NCI-H748 (cell line): ENCODE measurements around the gene TMEM201.

ENCODE experiments used
- DNase-seq: peaks from one replicate; lab custom pipeline; 2025; ENCODE audit not compliant: unreplicated experiment; lab: John Stamatoyannopoulos, UW

Gene TMEM201

DNA sequence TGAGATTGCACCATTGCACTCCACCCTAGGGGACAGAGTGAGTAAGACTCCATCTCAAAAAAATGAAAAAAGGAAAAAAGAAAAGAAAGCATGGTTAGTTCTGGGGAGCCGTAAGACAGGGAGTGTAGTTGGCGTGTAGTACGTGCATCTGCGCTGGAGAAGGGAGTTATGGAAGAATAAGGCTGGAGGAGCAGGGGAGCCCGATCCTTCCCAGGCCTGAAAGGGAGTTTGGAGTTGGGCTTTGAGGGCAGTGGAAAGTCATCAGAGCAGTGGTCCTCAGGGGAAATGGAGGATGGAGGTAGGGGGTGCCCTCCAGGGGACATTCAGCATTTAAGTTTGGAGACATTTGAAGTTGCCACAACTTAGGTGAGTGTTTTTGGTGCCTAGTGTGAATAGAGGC lies 11.3 kb upstream of the TMEM201 start:
- no peak for DNase-seq

GRCh38 chr1:9580942-9581341 lies 7.8 kb upstream of the TMEM201 start:
- DNase-seq = no peak

DNA sequence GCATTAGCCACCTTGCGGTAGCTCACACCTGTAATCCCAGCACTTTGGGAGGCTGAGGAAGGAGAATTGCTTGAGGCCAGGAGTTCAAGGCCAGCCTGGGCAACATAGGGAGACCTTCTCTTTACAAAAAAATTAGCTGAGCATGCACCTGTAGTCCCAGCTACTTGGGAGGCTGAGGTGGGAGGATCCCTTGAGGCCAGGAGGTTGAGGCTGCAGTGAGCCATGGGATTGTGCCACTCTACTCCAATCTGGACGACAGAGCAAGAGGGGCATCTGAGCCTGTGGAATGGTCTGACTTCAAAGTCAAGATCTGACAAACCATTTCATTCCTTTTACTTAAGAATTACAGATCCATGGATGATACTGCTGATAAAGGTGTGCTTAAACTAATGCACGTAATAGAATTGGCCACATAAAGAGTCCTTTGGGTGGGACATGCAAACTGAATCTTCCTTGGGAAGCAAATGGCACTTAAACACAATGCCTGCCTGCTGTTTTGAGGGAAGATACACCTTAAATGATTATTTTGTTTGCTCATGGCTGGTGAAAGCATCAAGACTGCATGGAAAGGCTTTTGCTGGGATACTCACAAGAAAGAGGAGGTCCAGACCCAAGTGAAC lies 2.5 kb upstream of the TMEM201 start:
- no peak for DNase-seq

DNA sequence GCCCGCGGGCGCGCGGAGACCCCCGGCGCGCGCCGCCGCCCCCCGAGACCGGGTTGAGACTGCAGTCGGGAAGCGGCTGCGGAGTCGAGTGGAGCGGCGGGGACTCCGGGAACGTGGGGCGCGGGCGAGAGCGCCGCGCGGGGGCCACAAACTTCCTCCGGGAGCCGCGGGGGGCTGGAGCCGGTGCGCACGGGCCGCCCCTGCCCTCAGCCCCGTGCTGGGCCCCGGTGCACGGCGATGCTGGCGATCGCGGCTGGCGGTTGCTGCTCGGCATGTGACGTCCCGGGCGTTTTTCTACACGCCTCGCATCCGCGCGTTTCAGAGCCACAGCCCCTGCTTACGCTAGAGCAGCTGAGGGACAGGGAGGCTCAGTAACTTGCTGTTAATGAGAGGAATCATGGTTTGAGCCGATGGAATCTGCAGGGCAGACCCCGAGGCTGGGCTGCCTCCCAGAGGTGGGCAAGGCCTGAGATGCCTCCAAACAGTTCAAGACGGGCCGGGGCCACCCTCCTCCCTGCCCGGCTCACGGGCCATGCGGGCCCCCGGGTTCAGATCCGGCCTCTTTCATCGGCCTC lies 520 bp downstream of the TMEM201 start:
- DNase-seq = peak; percentile 40

DNA sequence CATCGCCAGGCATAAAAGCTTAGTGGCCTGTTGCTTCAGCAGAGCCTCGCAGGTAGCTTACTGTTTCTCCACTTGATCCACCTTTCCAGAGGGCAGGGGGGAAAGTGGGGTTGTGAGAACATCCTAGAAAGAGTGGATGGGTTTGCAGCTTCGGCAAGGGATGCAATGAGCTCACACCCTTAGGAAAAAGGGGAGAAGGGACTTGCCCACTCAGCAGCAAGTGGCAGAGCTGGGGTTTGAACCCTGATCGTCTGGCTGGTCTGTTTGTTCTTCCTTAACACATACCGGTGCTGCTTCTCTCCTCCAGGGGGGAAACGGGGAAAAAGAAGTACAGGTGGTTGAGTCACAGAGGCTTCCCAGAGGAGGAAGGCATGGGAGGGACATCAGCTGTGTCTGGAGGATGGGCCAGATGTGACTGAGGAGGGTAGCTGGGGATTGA lies 1.0 kb downstream of the TMEM201 start:
- DNase-seq = no peak

- no peak for DNase-seq
Observed at GRCh38 chr1:9590201-9590600, 1.5 kb downstream of the TMEM201 start.

GRCh38 chr1:9590945-9591668 lies 2.4 kb downstream of the TMEM201 start:
- no peak for DNase-seq

- no peak for DNase-seq
Observed at GRCh38 chr1:9591669-9592509, 3.2 kb downstream of the TMEM201 start.

DNA sequence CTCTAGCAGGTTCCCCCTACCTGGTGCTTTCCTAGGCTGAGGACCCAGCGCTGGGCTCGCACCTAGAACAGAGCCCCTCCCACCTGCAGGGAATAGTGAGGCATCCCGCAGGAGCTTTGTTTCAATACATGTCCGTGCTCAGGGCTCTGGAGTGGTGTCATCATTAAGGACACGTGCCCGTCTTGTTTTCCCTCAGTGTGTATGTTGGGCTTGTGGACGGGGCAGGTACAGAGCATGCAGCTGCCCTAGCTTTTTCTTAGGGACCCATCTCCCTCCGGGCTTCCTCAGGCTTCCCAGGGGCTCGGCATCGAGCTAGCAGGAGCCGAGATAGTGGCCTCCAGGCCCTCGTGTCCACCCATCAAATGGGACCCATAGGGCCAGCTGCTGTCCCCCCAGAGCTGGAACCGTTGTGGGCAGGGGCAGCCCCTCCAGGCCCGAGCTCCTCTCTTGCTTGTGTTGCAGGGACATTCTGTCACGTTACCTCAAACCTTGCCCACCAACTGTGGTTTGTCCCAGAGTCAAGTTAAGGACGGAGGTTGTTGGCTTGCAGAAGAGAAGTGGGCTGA lies 3.9 kb downstream of the TMEM201 start:
- no peak for DNase-seq

DNA sequence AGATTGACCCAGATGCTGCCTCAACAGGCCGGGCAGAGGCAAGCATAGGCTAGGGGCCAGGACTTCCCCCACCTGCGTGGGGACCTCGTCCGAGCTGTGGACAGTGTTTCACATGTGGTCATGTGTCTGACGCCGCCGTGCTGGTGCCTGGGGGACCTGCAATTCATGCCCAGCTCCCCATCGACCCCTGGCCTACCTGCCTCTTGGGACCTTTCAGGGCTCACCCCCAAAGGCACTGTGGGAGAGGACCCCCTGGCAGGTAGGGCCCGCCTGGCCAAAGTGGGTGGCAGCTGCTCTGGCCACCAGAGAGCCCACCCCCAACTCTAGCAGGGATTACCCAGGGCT lies 4.4 kb downstream of the TMEM201 start:
- DNase-seq = no peak

GRCh38 chr1:9593492-9594465 lies 5.1 kb downstream of the TMEM201 start:
- DNase-seq = peak; percentile 46

DNA sequence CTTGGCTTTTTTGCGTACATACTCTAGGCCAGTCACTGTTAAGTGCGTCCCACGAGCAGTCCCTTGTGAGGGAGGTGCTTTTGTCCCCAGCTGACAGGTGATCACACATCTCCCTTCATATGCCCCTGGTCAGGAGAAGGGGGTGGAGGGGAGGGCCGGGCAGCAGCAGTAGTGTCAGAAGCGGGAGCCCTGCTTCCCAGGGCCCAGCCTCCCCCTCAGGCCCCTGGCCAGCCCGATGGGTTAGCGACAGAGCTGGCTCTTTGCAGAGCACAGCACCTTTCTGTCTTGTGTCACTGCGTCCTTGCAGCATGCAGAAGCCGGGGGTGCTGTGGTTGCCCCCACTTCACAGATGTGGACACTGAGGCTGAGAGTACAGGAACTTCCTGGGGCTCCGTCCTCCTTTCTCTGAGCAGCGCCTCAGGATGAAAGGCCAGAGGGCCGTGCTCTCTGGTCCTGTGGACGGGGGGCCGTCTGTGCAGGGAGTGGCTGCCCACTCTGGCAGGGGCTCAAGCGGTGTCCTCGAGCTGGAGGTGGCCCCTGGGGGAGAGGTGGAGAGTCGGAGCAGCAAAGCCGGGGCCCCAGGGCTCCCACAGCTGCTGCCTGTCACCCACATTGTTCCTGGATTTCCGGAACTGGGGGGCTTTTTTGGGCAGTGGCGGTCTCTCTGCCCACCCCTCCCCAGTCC lies 5.9 kb downstream of the TMEM201 start:
- no peak for DNase-seq

DNA sequence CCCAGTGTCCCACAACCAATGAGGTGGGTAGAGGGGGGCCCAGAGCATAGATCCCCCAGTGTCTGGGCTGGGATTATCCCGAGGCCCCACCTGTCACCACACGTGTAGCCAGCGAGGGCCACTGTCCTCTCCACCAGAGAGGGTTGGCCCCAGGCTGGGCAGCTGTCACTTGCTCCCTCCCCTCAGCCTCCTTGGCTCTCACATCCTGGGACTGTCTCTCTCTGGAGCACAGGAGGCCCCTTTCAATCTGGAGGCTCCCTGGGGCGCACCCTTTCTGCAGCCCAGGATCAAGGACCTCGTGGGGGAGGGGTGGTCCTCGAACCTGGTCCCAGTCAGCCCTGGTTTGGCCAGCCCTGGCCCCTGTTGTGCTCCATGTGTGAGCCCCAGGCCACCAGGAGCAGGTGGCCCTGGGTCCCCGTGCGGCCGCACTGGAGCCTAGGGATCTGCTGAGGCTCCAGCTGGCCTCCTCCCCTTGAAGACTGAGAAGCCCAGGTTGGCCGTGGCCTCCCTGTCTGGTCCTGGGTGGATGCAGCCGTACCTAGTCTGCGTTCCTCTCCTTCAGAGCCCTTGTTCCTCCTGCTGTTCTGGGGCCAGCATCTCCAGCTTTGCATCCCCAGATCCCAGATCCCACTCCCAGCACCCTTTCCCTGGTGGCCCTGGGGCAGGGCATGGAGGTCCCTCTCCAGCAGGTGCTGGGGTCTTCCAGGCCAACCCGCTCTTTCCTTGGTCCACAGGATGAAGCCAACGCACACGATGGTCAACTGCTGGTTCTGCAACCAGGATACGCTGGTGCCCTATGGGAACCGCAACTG lies 6.7 kb downstream of the TMEM201 start:
- no peak for DNase-seq

DNA sequence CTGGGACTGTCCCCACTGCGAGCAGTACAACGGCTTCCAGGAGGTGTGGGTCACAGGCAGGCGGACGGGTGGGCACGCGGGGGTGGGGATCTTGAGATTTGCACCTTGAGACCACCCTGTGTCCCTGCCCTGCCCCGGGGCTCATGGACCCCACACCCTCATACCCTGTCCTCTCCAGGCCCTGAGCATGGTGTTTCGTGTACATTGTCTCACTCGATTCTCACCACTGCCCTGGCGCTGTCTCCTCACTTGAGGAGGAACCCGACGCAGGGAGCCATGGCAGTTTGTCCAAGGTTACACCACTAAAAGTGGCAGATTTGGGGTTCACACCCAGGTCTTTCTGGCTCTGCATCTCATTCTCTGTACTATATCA lies 7.2 kb downstream of the TMEM201 start:
- no peak for DNase-seq

- no peak for DNase-seq
Observed at GRCh38 chr1:9596415-9597123, 7.9 kb downstream of the TMEM201 start.

DNA sequence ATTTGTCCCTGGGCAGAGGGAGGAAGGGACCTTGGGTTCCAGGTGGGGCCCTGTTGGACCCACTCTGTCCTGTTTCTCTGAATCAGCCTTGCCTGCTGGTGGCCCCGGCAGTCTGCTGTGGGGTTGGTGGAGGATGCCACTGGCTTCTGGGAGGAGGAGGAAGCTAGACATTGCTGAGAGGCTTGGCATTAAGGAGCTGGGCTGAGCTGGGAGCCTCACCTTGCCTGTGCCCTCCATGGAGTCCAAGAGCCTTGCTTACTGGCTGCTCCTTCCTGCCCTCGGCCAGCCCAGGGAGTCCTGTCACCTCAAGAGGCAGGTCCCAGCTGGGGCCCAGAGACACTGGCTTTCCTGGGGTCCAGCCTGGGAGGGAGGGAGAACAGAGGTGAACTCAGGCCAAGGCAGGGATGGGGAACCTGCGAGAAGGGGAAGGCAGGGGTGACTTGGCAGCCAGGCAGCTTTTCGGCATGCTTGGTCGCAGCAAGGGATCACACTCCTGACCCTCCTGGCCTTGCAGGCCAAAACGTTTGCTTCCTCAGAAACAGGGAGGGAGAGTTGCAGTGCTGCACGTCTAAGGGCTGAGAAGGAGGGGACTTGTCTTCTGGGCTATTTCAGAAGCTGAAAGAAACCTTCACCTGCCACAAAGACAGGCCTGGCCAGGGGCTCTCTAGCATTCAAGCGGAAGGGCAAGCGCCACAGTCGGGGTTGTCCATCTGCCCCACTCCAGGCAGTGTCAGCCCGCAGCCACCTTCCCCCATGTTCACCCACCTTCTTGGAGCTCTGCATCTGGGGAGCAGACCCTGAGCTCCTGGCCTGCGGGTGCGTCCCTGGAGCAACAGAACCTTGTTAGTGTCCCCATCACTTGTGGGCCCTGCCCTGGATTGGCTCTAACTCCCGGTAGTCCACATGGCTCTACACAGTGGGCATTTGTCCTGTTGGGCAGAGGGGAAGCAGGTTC lies 8.9 kb downstream of the TMEM201 start:
- no peak for DNase-seq

GRCh38 chr1:9598316-9598700 lies 9.6 kb downstream of the TMEM201 start:
- DNase-seq = no peak
